ENCODE data around the gene CEP57L1. TPM values are rescaled to one million over a fixed set of nuclear protein-coding genes. Genes with fewer than 3 reads are reported as not detected.

CEP57L1 gene
- total RNA-seq, 2 donors from 2014 or later, result 21.8 to 22.3 TPM

GRCh38 chr6:109059153-109059552, 36.2 kb upstream of the CEP57L1 start:
- no peaks in the 10 kb centered on the region for H3K9me3 Mint-ChIP-seq
- H3K27ac Mint-ChIP-seq, result no peak overlapping the region
- H3K4me1 Mint-ChIP-seq (ENCODE audit: low read depth), result peaks cover 47% of the 10 kb centered on the region

GRCh38 chr6:109059571-109060021, 35.7 kb upstream of the CEP57L1 start:
- ATAC-seq (replicated peaks in 1 of 2), result peak; percentile 95
- Mint-ChIP-seq H3K27me3 (ENCODE audit: low read depth) (no peaks in the 10 kb centered on the region), H3K4me3 (peak overlapping the region; percentile 42 to 53), H3K9me3 (no peaks in the 10 kb centered on the region), H3K36me3 (ENCODE audit: insufficient read depth in 2 of 2) (no peaks in the 10 kb centered on the region), H3K4me1 (ENCODE audit: low read depth) (peaks cover 50% of the 10 kb centered on the region), H3K27ac (peak overlapping the region; percentile 17)
- peak; percentile 7 to 12 for DNase-seq

More at GRCh38 chr6:109059153-109059552, 36.2 kb upstream of the CEP57L1 start:
- no peak for ATAC-seq (replicated peaks in 1 of 2)
- Mint-ChIP-seq H3K27me3 (ENCODE audit: low read depth) (no peaks in the 10 kb centered on the region), H3K4me3 (peak overlapping the region in 1 of 2 donors; percentile 53), H3K36me3 (ENCODE audit: insufficient read depth in 2 of 2) (no peaks in the 10 kb centered on the region)
- DNase-seq, result no peak

- ATAC-seq (replicated peaks in 1 of 2) (no peak), DNase-seq (no peak)
- Mint-ChIP-seq H3K4me1 (ENCODE audit: low read depth) (peaks cover 50% of the 10 kb centered on the region), H3K27ac (no peak overlapping the region), H3K9me3 (no peaks in the 10 kb centered on the region), H3K36me3 (ENCODE audit: insufficient read depth in 2 of 2) (no peaks in the 10 kb centered on the region), H3K27me3 (ENCODE audit: low read depth) (no peaks in the 10 kb centered on the region), H3K4me3 (no peak overlapping the region)
Measured at GRCh38 chr6:109060571-109060970, 34.7 kb upstream of the CEP57L1 start.

GRCh38 chr6:109062216-109062615, 33.1 kb upstream of the CEP57L1 start:
- H3K9me3 Mint-ChIP-seq, result no peaks in the 10 kb centered on the region
- peaks cover 50% of the 10 kb centered on the region for H3K4me1 Mint-ChIP-seq (ENCODE audit: low read depth)
- no peak overlapping the region for H3K27ac Mint-ChIP-seq
- no peak overlapping the region for H3K4me3 Mint-ChIP-seq
- no peak for ATAC-seq (replicated peaks in 1 of 2)
- no peaks in the 10 kb centered on the region for H3K36me3 Mint-ChIP-seq (ENCODE audit: insufficient read depth in 2 of 2)
- no peaks in the 10 kb centered on the region for H3K27me3 Mint-ChIP-seq (ENCODE audit: low read depth)
- no peak for DNase-seq

- DNase-seq (no peak), ATAC-seq (replicated peaks in 1 of 2) (no peak)
- Mint-ChIP-seq H3K27me3 (ENCODE audit: low read depth) (no peaks in the 10 kb centered on the region), H3K4me1 (ENCODE audit: low read depth) (peaks cover 56% of the 10 kb centered on the region), H3K9me3 (no peaks in the 10 kb centered on the region), H3K4me3 (peak overlapping the region in 1 of 2 donors; percentile 45), H3K36me3 (ENCODE audit: insufficient read depth in 2 of 2) (no peaks in the 10 kb centered on the region), H3K27ac (no peak overlapping the region)
Measured at GRCh38 chr6:109062767-109063352, 32.4 kb upstream of the CEP57L1 start.

GRCh38 chr6:109069746-109070145, 25.6 kb upstream of the CEP57L1 start:
- no peaks in the 10 kb centered on the region for H3K36me3 Mint-ChIP-seq (ENCODE audit: insufficient read depth in 2 of 2)
- no peak overlapping the region for H3K27ac Mint-ChIP-seq
- H3K27me3 Mint-ChIP-seq (ENCODE audit: low read depth), result no peaks in the 10 kb centered on the region
- peaks cover 47% of the 10 kb centered on the region for H3K4me1 Mint-ChIP-seq (ENCODE audit: low read depth)
- no peak for ATAC-seq (replicated peaks in 1 of 2)
- H3K9me3 Mint-ChIP-seq, result no peaks in the 10 kb centered on the region
- DNase-seq, result no peak
- no peak overlapping the region for H3K4me3 Mint-ChIP-seq

GRCh38 chr6:109071125-109071917, 24.0 kb upstream of the CEP57L1 start:
- ATAC-seq (replicated peaks in 1 of 2), result peak; percentile 31 to 51
- H3K4me3 Mint-ChIP-seq, result peak overlapping the region; percentile 67 to 85

GRCh38 chr6:109073344-109074132, 21.8 kb upstream of the CEP57L1 start:
- no peaks in the 10 kb centered on the region for H3K9me3 Mint-ChIP-seq
- peak; percentile 34 to 62 for DNase-seq
- H3K27me3 Mint-ChIP-seq (ENCODE audit: low read depth), result no peaks in the 10 kb centered on the region
- no peak overlapping the region for H3K27ac Mint-ChIP-seq
- peak overlapping the region; percentile 17 to 37 for H3K4me3 Mint-ChIP-seq
- no peaks in the 10 kb centered on the region for H3K36me3 Mint-ChIP-seq (ENCODE audit: insufficient read depth in 2 of 2)
- H3K4me1 Mint-ChIP-seq (ENCODE audit: low read depth), result peaks cover 29% of the 10 kb centered on the region
- ATAC-seq (replicated peaks in 1 of 2), result peak; percentile 52 to 62

More at GRCh38 chr6:109071125-109071917, 24.0 kb upstream of the CEP57L1 start:
- DNase-seq, result no peak
- Mint-ChIP-seq H3K36me3 (ENCODE audit: insufficient read depth in 2 of 2) (no peaks in the 10 kb centered on the region), H3K27ac (peak overlapping the region; percentile 95), H3K9me3 (no peaks in the 10 kb centered on the region), H3K4me1 (ENCODE audit: low read depth) (peaks cover 43% of the 10 kb centered on the region), H3K27me3 (ENCODE audit: low read depth) (no peaks in the 10 kb centered on the region)

GRCh38 chr6:109074133-109074415, 21.2 kb upstream of the CEP57L1 start:
- Mint-ChIP-seq H3K36me3 (ENCODE audit: insufficient read depth in 2 of 2) (no peaks in the 10 kb centered on the region), H3K27ac (no peak overlapping the region), H3K9me3 (no peaks in the 10 kb centered on the region), H3K27me3 (ENCODE audit: low read depth) (no peaks in the 10 kb centered on the region), H3K4me3 (no peak overlapping the region), H3K4me1 (ENCODE audit: low read depth) (peaks cover 28% of the 10 kb centered on the region)
- ATAC-seq (replicated peaks in 1 of 2), result no peak
- DNase-seq, result no peak

GRCh38 chr6:109075934-109076333, 19.4 kb upstream of the CEP57L1 start:
- no peaks in the 10 kb centered on the region for H3K36me3 Mint-ChIP-seq (ENCODE audit: insufficient read depth in 2 of 2)
- ATAC-seq (replicated peaks in 1 of 2), result no peak
- H3K27me3 Mint-ChIP-seq (ENCODE audit: low read depth), result no peaks in the 10 kb centered on the region
- H3K27ac Mint-ChIP-seq, result no peak overlapping the region
- peaks cover 23% of the 10 kb centered on the region for H3K4me1 Mint-ChIP-seq (ENCODE audit: low read depth)
- DNase-seq, result no peak
- H3K9me3 Mint-ChIP-seq, result no peaks in the 10 kb centered on the region
- no peak overlapping the region for H3K4me3 Mint-ChIP-seq

- H3K4me1 Mint-ChIP-seq (ENCODE audit: low read depth), result peaks cover 19% of the 10 kb centered on the region
- no peak overlapping the region for H3K27ac Mint-ChIP-seq
- no peaks in the 10 kb centered on the region for H3K36me3 Mint-ChIP-seq (ENCODE audit: insufficient read depth in 2 of 2)
- no peaks in the 10 kb centered on the region for H3K9me3 Mint-ChIP-seq
- ATAC-seq (replicated peaks in 1 of 2), result no peak
- no peaks in the 10 kb centered on the region for H3K27me3 Mint-ChIP-seq (ENCODE audit: low read depth)
- no peak for DNase-seq
- H3K4me3 Mint-ChIP-seq, result no peak overlapping the region
Measured at GRCh38 chr6:109076377-109076776, 18.9 kb upstream of the CEP57L1 start.

GRCh38 chr6:109079981-109080380, 15.3 kb upstream of the CEP57L1 start:
- no peak for ATAC-seq (replicated peaks in 1 of 2)
- Mint-ChIP-seq H3K4me3 (no peak overlapping the region), H3K9me3 (no peaks in the 10 kb centered on the region), H3K36me3 (ENCODE audit: insufficient read depth in 2 of 2) (no peaks in the 10 kb centered on the region), H3K27ac (no peak overlapping the region), H3K27me3 (ENCODE audit: low read depth) (no peaks in the 10 kb centered on the region), H3K4me1 (ENCODE audit: low read depth) (peaks cover 7% of the 10 kb centered on the region)
- DNase-seq, result no peak

- DNase-seq (no peak), ATAC-seq (replicated peaks in 1 of 2) (no peak)
- Mint-ChIP-seq H3K4me3 (no peak overlapping the region), H3K9me3 (no peaks in the 10 kb centered on the region), H3K27ac (no peak overlapping the region), H3K4me1 (ENCODE audit: low read depth) (peaks cover 7% of the 10 kb centered on the region), H3K27me3 (ENCODE audit: low read depth) (no peaks in the 10 kb centered on the region), H3K36me3 (ENCODE audit: insufficient read depth in 2 of 2) (no peaks in the 10 kb centered on the region)
Measured at GRCh38 chr6:109081026-109081425, 14.3 kb upstream of the CEP57L1 start.
